HG03196 (cell line): Measurements from ENCODE around the gene AEBP2.
A peak's percentile ranks its signal among the peaks of the same experiment; 100 is the strongest.
"Not testable (repeated sequence)": the region's sequence is repeated elsewhere in the genome, so short reads cannot be mapped to it uniquely, and the experiment has no call there.

Experiments
- ATAC-seq: cut with Tn5 transposase; IDR thresholded peaks from one replicate; pipeline ENCODE4 v1.9.1; 2021; ENCODE audit not compliant: unreplicated experiment

Gene AEBP2

GRCh38 chr12:19453961-19454360 lies 14.7 kb downstream of the AEBP2 start:
- no peak for ATAC-seq

DNA sequence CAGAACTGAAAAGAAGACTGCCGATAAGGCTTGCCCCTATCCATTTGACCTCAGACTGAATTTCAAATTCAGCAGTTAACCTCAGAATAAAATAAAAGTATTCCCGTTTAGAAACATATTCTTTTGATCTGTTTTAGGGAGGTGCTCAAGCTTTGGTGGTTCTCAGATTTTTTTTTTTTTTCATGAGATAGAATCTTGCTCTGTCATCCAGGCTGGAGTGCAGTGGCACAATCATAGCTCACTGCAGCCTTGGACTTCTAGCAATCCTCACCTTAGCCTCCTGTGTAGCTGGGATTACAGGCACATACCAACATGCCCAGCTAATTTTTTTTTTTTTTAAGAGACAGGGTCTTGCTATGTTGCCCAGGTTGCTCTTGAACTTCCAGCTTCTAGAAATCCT lies 15.5 kb downstream of the AEBP2 start:
- no peak for ATAC-seq

DNA sequence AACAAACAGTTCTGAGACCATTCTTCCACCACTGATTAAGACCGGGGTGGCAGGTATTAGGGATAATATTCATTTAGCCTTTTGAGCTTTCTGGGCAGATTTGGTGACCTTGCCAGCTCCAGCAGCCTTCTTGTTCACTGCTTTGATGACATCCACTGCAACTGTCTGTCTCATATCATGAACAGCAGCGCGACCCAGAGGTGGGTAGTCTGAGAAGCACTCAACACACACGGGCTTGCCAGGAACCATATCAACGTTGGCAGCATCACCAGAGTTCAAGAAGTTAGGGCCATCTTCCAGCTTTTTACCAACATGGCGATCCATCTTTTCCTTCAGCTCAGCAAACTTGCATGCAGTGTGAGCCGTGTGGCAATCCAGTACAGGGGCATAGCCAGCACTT lies 16.9 kb downstream of the AEBP2 start:
- no peak for ATAC-seq

DNA sequence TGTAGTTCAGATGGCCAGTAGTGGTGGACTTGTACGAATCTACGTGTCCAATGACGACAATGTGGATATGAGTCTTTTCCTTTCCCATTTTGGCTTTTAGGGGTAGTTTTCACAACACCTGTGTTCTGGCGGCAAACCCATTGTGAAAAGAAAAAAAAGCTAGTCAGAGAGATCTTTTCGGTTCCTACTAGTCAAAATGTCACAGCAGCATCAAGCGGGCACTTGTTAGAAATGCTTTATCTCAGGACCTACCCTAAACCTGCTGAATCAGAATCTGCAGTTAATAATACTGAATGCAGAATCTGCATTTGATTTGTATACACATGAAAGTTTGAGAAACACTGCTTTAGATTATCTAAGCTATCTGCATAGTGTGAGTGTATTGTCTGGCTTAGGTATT lies 18.3 kb downstream of the AEBP2 start:
- ATAC-seq = no peak

- no peak for ATAC-seq
Observed at GRCh38 chr12:19458733-19459132, 19.4 kb downstream of the AEBP2 start.

GRCh38 chr12:19461999-19462398 lies 22.7 kb downstream of the AEBP2 start:
- ATAC-seq = no peak

DNA sequence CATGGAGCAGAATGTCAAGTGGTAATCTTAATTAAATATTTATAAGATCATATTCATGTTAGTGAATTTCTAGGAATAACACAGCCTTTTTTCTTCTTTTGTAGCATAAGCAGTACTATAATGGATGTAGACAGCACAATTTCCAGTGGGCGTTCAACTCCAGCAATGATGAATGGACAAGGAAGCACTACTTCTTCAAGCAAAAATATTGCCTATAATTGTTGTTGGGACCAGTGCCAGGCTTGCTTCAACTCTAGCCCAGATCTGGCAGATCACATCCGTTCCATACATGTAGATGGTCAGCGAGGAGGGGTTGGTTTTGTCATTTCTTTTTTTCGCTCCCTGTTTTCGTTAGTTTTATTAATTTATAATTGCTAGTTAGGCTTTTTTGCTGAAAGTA lies 23.1 kb downstream of the AEBP2 start:
- no peak for ATAC-seq

- no peak for ATAC-seq
Observed at GRCh38 chr12:19464192-19464580, 24.9 kb downstream of the AEBP2 start.

GRCh38 chr12:19465711-19466110 lies 26.4 kb downstream of the AEBP2 start:
- ATAC-seq = no peak

DNA sequence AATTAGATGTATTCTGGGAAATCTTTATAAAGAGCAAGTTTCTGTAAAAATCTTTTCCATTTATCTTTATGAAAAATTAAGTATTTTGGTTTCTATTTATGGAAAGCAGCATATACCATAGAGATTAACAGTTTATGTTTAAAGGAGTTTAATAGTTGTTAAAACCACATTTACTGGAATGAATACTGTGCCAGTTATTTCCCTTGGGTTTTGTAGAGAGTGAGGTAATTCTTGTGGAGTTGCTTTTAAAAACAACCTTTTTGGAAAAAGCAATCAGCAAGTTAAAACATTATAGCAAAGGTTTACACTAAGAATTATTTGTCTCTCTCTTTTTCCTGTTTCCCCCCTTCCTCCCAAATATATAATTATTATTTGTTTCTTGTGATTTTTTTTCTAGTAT lies 34.9 kb downstream of the AEBP2 start:
- no peak for ATAC-seq

DNA sequence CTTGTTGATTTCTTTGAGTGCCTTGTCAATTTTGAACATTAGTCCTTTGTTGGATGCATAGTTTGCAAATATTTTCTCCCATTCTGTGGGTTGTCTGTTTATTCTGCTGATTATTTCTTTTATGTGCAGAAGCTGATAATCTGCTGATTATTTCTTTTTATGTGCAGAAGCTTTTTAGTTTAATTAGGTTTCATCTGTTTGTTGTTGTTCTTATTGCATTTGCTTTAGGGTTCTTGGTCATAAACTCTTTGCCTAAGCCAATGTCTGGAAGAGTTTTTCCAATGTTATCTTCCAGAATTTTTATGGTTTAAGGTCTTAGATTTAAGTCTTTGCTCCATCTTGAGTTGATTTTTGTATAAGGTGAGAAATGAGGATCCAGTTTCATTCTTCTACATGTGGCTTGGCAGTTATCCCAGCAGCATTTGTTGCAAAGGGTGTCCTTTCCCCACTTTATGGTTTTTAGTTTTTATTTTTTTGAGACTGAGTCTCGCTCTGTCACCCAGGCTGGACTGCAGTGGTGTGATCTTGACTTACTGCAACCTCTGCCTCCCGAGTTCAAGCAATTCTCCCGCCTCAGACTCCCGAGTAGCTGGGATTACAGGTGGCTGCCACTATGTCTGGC lies 36.7 kb downstream of the AEBP2 start:
- ATAC-seq = not testable (repeated sequence)

DNA sequence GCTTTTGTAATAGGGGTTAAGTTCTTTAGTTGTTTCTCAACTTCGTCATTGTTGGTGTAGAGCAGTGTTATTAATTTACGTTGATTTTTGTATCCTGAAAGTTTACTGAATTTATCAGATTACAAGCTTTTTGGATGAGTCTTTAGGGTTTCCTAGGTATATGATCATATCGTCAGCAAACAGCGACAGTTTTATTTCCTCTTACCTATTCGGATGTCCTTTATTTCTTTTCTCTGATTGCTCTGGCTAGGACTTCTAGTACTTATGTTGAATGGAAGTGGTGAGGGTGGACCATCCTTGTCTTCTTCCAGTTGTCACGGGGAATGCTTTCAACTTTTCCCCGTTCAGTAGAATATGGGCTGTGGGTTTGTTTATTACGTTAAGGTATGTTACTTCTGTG lies 37.8 kb downstream of the AEBP2 start:
- no peak for ATAC-seq

DNA sequence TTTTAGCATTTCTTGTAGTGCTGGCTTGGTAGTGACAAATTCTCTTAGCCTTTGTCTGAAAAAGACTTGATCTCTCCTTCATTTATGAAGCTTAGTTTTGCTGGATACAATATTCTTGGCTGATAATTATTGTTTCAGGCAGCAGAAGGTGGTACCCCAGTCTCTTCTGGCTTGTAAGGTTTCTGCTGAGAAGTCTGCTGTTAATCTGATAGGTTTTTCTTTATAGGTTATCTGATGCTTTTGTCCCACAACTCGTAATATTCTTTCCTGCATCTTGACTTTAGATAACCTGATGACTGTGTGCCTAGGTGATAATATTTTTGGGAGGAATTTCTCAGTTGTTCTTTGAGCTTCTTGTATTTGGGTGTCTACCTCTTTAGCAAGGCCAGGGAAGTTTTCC lies 41.2 kb downstream of the AEBP2 start:
- ATAC-seq = no peak

- peak; percentile 16 for ATAC-seq
Observed at GRCh38 chr12:19482036-19482435, 42.7 kb downstream of the AEBP2 start.

GRCh38 chr12:19482551-19483109 lies 43.3 kb downstream of the AEBP2 start:
- ATAC-seq = peak; percentile 90

DNA sequence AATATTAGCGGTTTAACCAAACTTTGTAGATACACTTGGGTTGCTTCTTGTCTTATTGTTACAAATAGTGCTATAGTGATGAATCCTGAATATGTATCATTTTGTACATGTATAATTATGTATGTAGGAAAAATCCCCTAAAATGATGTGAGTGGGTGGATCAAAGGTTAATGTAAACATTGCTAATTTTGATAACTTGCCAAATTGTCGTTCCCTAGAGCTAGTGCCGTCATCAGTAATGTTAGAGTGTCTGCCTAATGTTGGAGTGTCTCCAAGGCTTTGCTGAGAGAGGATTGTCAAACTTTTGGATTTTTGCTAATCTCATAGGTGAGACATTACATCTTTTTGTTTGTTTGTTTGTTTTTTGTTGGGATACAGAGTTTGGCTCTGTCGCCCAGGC lies 44.4 kb downstream of the AEBP2 start:
- ATAC-seq = no peak

- ATAC-seq = no peak
Observed at GRCh38 chr12:19484738-19485137, 45.4 kb downstream of the AEBP2 start.

- no peak for ATAC-seq
Observed at GRCh38 chr12:19485240-19485639, 45.9 kb downstream of the AEBP2 start.

GRCh38 chr12:19489168-19489567 lies 49.9 kb downstream of the AEBP2 start:
- ATAC-seq = no peak

DNA sequence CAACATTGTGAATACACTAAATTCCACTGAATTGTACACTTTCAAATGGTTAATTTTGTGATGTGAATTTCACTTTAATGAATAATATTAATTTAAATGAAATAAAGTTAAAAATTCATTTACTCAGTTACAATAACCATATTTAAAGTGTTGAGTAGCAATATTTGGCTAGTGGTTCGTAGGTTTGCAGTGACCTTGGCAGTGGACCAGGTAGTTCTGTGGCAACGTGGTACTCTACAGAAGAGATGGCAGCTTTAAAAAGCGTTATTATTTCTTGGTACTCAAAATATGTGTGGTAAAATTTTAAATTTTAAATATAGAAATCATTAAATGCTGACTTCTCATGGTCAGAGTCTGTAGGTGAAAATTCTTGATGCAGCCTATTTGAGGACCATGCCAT lies 51.6 kb downstream of the AEBP2 start:
- no peak for ATAC-seq

DNA sequence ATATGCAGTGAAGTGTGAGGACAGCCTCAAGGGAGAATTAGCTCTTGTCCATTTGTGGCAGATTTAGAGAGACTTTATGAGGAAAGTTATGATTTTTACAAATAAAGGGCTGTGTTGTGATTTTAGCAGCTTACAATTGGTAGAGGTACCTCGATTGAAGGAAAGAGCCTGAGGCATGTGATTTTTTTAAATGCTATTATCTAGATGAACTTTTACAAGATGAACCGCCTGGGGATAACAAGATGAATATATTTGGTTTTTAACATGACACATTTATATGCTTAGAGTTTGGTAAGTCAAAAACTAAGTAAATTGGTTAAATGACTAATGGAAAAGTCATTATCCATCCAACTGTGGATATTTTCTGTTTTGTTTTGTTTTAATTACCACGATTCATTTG lies 52.6 kb downstream of the AEBP2 start:
- no peak for ATAC-seq

GRCh38 chr12:19496219-19496878 lies 57.1 kb downstream of the AEBP2 start:
- no peak for ATAC-seq

DNA sequence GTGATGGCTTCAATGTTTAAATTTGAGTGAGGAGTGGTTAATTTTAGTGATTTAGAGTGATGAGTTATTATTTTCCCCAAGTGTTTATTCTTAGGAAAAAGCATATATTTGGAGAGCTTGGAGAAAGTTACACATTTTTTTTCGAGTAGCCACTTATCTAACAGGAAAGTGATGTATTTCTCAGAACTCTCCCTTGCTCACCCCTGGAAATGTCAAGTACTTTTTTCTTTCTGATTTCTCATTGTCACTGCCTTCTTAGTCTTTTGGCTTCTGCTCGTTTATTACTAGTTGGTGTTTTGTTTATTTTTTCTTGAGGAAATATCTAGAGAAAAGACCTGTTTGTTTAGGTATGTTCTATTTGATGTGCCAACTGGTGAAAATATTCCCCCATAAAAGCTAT lies 58.8 kb downstream of the AEBP2 start:
- no peak for ATAC-seq
